ENCODE results near the gene SERPINA5. TPM values are rescaled to one million over a fixed set of nuclear protein-coding genes. Genes with fewer than 3 reads are reported as not detected.

SERPINA5 gene
- polyA plus RNA-seq, 3 donors = 10.1 to 12.9 (median 10.2) TPM

GRCh38 chr14:94615254-94615653 lies 34.0 kb downstream of the SERPINA5 start:
- DNase-seq (ENCODE audit: extremely low read depth in 1 of 11, low read depth in 9 of 11, low spot score in 4 of 11) = no peak

DNA sequence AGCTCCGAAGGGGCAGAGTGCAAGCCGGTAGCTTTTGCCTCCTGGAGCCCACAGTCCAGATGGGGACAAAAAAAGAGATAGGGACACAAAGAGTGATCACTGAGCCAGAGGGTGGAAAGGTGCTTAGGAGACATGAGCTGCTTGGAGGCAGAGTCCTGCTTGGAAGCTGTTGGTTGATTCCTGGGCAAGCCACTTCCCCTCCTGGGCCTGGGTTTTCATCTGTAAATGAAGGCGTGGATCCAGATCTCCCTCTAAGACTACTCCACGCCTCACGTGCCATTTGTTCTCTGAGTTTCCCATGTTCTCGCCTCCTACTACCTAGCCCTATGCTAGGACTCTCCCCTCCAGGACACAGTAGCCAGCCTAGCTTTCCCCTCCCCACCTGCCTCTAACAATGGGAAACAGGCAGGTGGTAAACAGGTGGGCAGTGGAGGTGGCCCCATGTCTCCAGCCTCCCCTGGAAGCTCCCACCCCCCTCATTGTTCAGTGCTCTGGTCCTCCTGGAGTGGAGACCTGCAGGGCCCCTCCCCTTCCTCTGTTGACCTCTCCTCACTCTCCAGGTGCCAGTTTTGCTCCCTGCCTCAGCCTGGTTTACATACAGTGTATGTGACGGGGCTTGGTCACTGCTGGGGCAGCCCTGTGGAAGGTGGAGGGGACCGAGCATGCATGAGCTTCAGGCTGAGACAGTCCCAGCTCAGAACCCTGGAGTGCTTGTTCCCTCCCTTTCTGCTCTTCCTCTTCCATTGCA lies 34.8 kb downstream of the SERPINA5 start:
- no peak for DNase-seq (ENCODE audit: extremely low read depth in 1 of 11, low read depth in 9 of 11, low spot score in 4 of 11)

- DNase-seq (ENCODE audit: extremely low read depth in 1 of 11, low read depth in 9 of 11, low spot score in 4 of 11) = no peak
Measured at GRCh38 chr14:94617366-94617941, 36.2 kb downstream of the SERPINA5 start.

GRCh38 chr14:94617988-94618822 lies 37.0 kb downstream of the SERPINA5 start:
- DNase-seq (ENCODE audit: extremely low read depth in 1 of 11, low read depth in 9 of 11, low spot score in 4 of 11) = no peak

- DNase-seq (ENCODE audit: extremely low read depth in 1 of 11, low read depth in 9 of 11, low spot score in 4 of 11) = no peak
Measured at GRCh38 chr14:94619297-94619696, 38.1 kb downstream of the SERPINA5 start.

GRCh38 chr14:94620597-94620996 lies 39.4 kb downstream of the SERPINA5 start:
- no peak for DNase-seq (ENCODE audit: extremely low read depth in 1 of 11, low read depth in 9 of 11, low spot score in 4 of 11)

DNA sequence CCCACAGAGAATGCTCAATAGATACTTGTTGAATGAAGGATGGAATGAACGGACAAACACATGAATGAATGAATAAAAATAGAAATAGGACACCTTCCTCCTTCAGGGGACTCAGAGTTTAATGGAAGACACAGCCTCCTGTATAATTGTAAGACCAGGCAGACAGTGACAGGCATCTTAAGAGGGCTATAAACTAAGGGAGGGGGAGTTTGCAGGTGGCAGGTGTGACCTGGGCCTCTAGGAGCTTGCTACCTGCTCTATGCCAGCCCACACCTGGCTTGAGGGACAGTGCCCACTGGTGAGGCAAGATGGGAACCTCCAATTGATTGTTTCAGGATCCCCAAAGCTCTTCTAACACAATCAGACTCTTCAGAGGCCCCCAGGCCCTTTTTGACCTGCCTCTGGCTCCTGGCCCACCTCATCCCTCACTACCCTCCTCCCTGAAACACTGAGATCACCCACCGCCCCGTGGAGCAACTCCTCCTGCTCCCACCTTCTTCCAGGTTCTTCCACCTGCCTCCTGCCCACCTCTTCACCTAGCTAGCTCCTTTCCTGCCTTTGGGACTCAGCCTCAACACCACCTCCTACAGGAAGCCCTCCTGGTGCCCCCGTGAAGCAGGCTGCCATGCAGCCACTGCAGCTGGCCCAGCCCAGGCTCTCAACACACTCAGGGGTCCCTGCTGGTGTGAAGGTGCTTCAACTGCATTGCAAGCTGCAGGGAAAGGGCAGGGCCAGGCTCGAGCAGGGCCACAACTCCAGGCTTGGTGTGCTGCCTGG lies 40.3 kb downstream of the SERPINA5 start:
- no peak for DNase-seq (ENCODE audit: extremely low read depth in 1 of 11, low read depth in 9 of 11, low spot score in 4 of 11)

- no peak for DNase-seq (ENCODE audit: extremely low read depth in 1 of 11, low read depth in 9 of 11, low spot score in 4 of 11)
Measured at GRCh38 chr14:94622653-94623421, 41.6 kb downstream of the SERPINA5 start.

DNA sequence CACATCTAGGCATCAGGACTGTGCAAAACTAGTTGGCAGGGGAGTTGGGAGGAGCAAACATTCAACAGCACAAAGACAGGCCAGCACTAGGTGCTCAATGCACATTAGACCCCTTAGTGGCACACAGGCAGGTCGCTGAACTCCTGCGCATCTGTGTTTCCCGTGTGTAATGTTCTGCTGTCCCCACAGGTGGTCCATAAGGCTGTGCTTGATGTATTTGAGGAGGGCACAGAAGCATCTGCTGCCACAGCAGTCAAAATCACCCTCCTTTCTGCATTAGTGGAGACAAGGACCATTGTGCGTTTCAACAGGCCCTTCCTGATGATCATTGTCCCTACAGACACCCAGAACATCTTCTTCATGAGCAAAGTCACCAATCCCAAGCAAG lies 42.2 kb downstream of the SERPINA5 start:
- DNase-seq (ENCODE audit: extremely low read depth in 1 of 11, low read depth in 9 of 11, low spot score in 4 of 11) = no peak

DNA sequence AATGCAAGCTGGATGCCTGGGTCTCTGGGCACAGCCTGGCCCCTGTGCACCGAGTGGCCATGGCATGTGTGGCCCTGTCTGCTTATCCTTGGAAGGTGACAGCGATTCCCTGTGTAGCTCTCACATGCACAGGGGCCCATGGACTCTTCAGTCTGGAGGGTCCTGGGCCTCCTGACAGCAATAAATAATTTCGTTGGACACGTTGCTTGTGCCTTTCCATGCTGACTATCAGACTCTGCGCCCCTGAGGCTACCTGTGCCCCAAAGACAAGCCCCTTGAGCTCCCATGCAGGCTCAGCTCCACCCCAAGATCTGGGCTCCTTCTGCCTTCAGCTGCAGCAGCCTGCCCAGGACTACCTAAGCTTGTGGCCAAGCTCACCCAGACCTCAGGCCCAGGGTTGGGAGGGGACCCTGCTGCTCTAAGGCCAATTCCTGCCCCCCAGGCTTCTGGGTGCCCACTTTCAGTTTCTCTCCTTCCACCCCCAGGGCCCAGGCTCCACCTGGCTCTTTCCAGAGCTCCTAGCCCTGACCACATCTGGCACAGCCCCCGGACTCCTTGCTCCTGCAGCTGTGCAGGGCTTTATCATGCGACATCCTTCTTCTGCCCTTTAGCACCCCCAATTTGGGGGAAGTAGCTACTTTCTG lies 42.8 kb downstream of the SERPINA5 start:
- no peak for DNase-seq (ENCODE audit: extremely low read depth in 1 of 11, low read depth in 9 of 11, low spot score in 4 of 11)

DNA sequence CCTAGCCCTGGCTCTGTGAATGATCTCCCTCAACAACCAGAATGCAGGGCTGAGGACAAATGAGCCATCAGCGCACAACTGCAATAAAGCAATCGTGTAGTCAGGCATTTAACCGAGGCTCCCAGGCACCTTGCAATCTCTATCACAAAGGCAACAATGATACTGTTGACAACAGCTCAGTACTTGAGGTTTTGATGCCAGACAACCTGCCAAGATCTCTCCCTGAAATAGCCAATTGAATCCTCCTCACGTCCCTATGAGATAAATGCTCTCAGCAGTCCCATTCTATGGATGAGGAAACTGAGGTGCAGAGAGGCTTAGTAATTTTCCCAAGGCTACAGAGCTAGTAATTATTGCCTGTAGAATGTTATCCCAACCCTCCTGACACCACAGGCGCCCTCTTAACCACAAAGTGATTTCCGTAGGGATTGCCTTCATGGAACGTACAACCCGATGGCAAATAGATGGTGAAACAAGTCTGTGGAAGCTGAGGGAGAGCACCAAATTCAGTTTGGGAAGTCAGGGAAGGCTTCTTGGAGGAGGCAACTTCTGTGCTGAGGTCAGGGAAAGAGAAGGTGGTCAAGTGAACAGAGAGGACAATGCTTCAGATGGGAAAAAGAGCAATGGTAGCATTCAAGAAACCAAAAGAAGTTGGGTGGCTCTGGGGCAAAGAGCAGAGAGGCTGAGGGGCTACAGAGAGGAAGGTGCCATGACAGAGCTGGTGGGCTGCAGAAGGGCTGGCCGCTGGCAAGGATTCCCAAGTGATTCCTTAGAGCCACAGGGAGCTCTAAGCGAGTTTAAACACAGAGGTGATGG lies 43.5 kb downstream of the SERPINA5 start:
- DNase-seq (ENCODE audit: extremely low read depth in 1 of 11, low read depth in 9 of 11, low spot score in 4 of 11) = no peak

DNA sequence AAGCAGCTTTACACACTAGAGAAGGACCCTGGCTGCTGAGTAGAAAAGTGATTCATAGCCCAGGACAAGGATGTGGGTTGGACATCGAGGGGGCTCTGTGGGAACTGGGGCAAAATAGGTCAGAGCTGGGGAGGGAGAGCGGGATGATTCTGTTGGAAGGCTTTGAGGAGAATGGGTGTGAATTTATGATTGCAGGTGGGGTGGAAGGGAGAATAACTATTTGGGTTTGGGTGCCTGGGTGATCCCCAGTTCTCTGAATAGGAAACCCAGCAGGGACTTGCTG lies 44.1 kb downstream of the SERPINA5 start:
- DNase-seq (ENCODE audit: extremely low read depth in 1 of 11, low read depth in 9 of 11, low spot score in 4 of 11) = no peak

- DNase-seq (ENCODE audit: extremely low read depth in 1 of 11, low read depth in 9 of 11, low spot score in 4 of 11) = no peak
Measured at GRCh38 chr14:94628578-94628977, 47.4 kb downstream of the SERPINA5 start.

DNA sequence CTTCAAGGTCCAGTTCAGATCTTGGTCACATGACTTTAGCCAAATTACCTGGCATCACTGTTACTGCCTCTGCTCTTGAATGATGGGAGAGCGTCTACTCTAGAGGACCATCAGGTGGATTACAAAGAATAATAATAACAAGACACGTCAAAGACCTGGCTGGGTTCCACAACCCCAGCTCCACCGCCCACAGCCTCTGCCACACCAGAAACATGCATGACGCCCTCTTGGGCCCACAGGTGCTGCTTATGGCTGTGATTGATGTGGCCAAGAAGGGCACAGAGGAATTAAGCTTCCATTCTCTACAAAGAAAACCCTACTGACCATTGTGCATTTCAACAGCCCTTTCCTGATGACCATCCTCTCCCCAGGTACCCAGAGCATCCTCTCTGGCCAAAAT lies 49.2 kb downstream of the SERPINA5 start:
- no peak for DNase-seq (ENCODE audit: extremely low read depth in 1 of 11, low read depth in 9 of 11, low spot score in 4 of 11)

- no peak for DNase-seq (ENCODE audit: extremely low read depth in 1 of 11, low read depth in 9 of 11, low spot score in 4 of 11)
Measured at GRCh38 chr14:94631050-94631449, 49.8 kb downstream of the SERPINA5 start.

GRCh38 chr14:94631536-94632304 lies 50.5 kb downstream of the SERPINA5 start:
- DNase-seq (ENCODE audit: extremely low read depth in 1 of 11, low read depth in 9 of 11, low spot score in 4 of 11) = no peak

DNA sequence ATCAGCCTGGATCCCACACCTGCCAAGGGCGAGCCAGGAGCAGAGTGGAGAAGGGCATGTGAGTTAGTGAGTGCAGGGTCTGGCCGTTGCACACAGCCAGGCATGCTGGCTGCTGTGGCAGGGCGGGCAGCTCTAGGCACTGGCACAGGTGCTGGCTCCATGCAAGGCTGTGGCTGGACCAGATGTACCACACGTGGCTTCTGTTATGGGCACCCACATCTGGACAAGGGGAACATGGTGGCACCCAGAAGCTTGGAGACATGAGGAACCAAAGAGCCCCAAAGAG lies 51.0 kb downstream of the SERPINA5 start:
- no peak for DNase-seq (ENCODE audit: extremely low read depth in 1 of 11, low read depth in 9 of 11, low spot score in 4 of 11)
